AG04450 (cell line): Measurements from ENCODE around the gene PSMD1. TPM values are rescaled to one million over a fixed set of nuclear protein-coding genes. Genes with fewer than 3 reads are reported as not detected.

Source experiments
- CTCF ChIA-PET: fragments of 300-600, 350-600 bp; formaldehyde crosslinking; extraction: SDS; loops from one replicate; lab custom pipeline; 2022; ENCODE audit warnings: antibody characterized with exemption, inconsistent platforms; lab: Charles Lee
- POLR2A ChIA-PET: fragments of 350-600 bp; formaldehyde crosslinking; extraction: SDS; loops from one replicate; lab custom pipeline; 2021; ENCODE audit warnings: antibody characterized with exemption, inconsistent platforms; lab: Yijun Ruan, JAX
- DNase-seq: peaks from one replicate; pipeline ENCODE4 v3.0.0-alpha.2; 2011; ENCODE audit warnings: low read depth, low spot score
- H3K27ac ChIP-seq: one replicate; pipeline ENCODE4 v1.5.1; 2012; ENCODE audit warnings: low read depth, low read length, control low read depth
- H3K27me3 ChIP-seq: one replicate; pipeline ENCODE4 v1.6.0; 2012; ENCODE audit warnings: low read length; ENCODE audit not compliant: control insufficient read depth, insufficient read depth
- H3K4me3 ChIP-seq: 2 replicates; pipeline ENCODE4 v1.5.1; 2011; ENCODE audit warnings: mild to moderate bottlenecking, low read depth, low read length, control low read depth
- H3K9me3 ChIP-seq: 2 replicates; pipeline ENCODE4 v1.5.1; 2012; ENCODE audit warnings: low read length; ENCODE audit not compliant: control insufficient read depth, insufficient read depth
- CTCF ChIP-seq: IDR thresholded peaks from 2 replicates; pipeline ENCODE4 v1.5.1; 2011; ENCODE audit warnings: low read depth, low read length, control low read depth, inconsistent platforms
- polyA plus RNA-seq: library from polyadenylated mRNA; depleted of rRNA; stranded (reverse); fragments of >200 nt; gene quantifications from 2 replicates; pipeline ENCODE4 v1.2.3, GENCODE V29; 2011

The PSMD1 gene
- polyA plus RNA-seq, 1 experiment = 211 TPM

- no peak overlapping the region for H3K27ac ChIP-seq
- no peaks in the 10 kb centered on the region for H3K27me3 ChIP-seq
- H3K9me3 ChIP-seq = no peaks in the 10 kb centered on the region
- ChIA-PET POLR2A (interaction anchor here (0.6 kb wide), 2 partner anchors 46 to 462 kb away, joined by 3 to 4 read pairs; no protein-coding TSS in a partner anchor), CTCF (no interaction called here)
- TF ChIP-seq CTCF = no peak
- no peak overlapping the region for H3K4me3 ChIP-seq
- no peak for DNase-seq
Measured at GRCh38 chr2:231146665-231147064, 90.0 kb downstream of the PSMD1 start.

- POLR2A ChIA-PET = interaction anchor here (1.2 kb wide), 1 partner anchor 35 kb away, joined by 3 read pairs; no protein-coding TSS in a partner anchor
- peak; percentile 55 for DNase-seq
- TF ChIP-seq CTCF = no peak
- CTCF ChIA-PET = interaction anchor here (1.4 to 2.0 kb wide), 2 partner anchors 40 to 74 kb away, joined by 5 to 8 read pairs; no protein-coding TSS in a partner anchor
- Histone ChIP-seq H3K9me3 (no peaks in the 10 kb centered on the region), H3K27ac (no peak overlapping the region), H3K4me3 (no peak overlapping the region), H3K27me3 (no peaks in the 10 kb centered on the region)
Measured at GRCh38 chr2:231152800-231153557, 96.3 kb downstream of the PSMD1 start.

DNA sequence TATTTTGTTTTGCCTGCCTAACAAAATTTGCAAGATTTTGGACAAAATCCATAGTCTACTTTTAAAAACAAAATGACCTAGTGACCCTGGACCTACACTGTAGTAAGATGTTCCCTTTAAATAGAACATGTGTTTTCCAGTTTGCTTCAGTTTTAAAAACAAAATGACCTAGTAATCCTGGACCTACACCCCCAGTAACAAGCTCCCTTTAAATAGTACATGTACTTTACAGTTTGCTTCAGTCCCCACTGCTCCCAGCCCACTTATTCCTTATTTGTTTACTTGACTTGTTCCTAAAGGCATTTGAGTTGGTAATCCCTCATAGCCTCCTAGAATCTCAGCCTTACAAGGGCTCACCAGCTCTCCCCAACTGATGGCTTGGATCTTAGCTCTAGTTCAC lies 102.6 kb downstream of the PSMD1 start:
- TF ChIP-seq CTCF = no peak
- DNase-seq = no peak
- H3K9me3 ChIP-seq = no peaks in the 10 kb centered on the region
- H3K27me3 ChIP-seq = no peaks in the 10 kb centered on the region
- H3K27ac ChIP-seq = peak overlapping the region; percentile 47
- H3K4me3 ChIP-seq = no peak overlapping the region
- ChIA-PET POLR2A (interaction anchor here (0.6 to 1.0 kb wide), 3 partner anchors 11 to 33 kb away, joined by 3 to 8 read pairs (median 4); no protein-coding TSS in a partner anchor), CTCF (interaction anchor here (1.5 to 1.8 kb wide), 2 partner anchors 33 to 55 kb away, joined by 5 to 7 read pairs; no protein-coding TSS in a partner anchor)

GRCh38 chr2:231160701-231161100 lies 104.0 kb downstream of the PSMD1 start:
- no peak for DNase-seq
- Histone ChIP-seq H3K27ac (peak overlapping the region; percentile 98), H3K27me3 (no peaks in the 10 kb centered on the region), H3K9me3 (no peaks in the 10 kb centered on the region), H3K4me3 (no peak overlapping the region)
- ChIA-PET POLR2A (interaction anchor here (0.7 kb wide), 1 partner anchor 29 kb away, joined by 3 read pairs; no protein-coding TSS in a partner anchor), CTCF (interaction anchor here (1.0 to 1.8 kb wide), 3 partner anchors 32 to 108 kb away, joined by 4 to 7 read pairs (median 5); no protein-coding TSS in a partner anchor)
- TF ChIP-seq CTCF = no peak
